Measurements from ENCODE around the gene CUX1.
"Not testable (repeated sequence)": the region's sequence is repeated elsewhere in the genome, so short reads cannot be mapped to it uniquely, and the experiment has no call there.

CUX1 gene

GRCh38 chr7:101854084-101854865, 36.8 kb downstream of the CUX1 start:
- DNase-seq (ENCODE audit: low read depth) = no peak

DNA sequence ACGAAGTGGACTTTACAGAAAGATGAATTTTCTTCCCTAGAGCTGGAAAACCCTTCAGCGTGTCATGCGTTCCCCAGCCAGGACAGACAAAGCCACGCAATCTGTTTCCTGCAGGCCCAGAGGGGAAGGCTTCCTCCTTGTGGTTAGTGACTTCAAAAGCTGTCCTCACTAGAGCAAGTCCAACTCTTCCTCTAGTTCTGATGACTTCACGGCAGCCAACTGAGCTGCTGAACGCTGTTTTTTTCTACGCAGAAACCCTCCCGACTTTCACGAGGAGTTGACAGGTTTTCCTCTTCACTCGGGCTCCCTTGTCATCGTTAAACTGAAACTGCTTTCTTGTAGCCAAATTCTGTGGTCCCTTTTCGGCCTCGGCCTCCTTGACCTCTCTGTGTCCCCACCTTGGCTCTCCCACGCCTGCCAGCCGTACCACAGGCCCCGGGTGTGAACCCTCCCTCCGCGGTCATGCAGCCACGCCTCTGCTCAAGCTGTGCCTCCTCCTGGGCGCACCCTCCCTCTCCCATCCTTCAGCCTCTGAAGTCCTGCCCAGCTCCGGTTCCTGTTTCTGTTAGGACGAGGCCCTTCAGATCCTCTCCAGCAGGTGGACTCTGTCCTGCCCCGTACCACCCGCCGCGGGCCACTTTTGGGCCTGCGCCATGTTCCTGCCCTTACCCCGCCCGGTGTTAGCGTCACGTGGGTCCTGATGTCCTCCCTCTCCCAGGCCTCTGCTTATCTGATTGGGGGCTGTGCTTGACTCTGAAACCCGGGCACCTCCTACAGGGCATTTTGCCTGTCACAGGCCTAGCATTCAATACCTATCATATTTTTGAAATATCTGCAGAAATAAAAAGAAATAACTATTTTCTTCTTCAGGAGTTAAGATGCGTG, 39.3 kb downstream of the CUX1 start:
- peak; percentile 47 for DNase-seq (ENCODE audit: low read depth)

- DNase-seq (ENCODE audit: low read depth) = no peak
Measured at GRCh38 chr7:101857358-101857811, 40.0 kb downstream of the CUX1 start.

DNA sequence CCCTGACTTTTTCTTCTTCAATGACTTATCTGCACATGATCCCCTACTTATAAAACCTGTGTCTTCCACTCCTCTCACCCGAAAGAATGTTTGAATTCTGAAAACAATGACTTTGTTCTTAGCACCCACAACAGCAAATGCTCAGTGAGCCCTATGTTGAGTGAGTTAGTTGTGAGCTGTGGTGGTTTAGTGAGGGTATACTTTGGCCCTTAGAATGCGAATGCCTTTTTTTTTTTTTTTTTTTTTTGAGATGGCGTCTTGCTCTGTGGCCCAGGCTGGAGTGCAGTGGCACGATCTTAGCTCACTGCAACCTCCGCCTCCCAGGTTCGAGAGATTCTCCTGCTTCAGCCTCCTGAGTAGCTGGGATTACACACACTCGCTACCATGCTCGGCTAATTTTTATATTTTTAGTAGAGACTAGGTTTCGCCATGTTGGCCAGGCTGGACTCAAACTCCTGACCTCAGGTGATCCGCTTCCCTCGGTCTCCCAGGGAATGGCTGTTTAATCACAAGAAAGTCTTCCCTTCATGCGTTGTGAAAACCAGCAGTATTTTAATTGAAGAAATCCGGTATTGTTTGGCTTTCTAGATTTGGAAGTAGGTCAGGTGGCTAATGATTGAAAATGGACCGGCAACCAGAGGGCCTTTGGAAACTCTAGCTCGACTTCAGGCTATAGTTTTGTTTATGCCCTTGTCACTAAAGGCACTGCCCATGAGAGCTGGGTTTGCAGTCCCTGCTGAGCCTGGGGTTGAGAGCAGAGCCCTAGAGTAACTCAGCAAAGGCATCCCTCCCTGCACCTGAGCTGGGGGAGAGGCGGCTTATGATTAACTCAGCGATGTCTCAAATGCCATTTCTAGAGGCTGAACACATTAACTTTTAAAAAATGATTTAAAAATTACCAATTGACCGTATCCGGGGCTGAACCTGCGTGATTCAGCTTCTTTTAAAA, 41.3 kb downstream of the CUX1 start:
- no peak for DNase-seq (ENCODE audit: low read depth)

- no peak for DNase-seq (ENCODE audit: low read depth)
Measured at GRCh38 chr7:101859411-101860106, 42.1 kb downstream of the CUX1 start.

DNA sequence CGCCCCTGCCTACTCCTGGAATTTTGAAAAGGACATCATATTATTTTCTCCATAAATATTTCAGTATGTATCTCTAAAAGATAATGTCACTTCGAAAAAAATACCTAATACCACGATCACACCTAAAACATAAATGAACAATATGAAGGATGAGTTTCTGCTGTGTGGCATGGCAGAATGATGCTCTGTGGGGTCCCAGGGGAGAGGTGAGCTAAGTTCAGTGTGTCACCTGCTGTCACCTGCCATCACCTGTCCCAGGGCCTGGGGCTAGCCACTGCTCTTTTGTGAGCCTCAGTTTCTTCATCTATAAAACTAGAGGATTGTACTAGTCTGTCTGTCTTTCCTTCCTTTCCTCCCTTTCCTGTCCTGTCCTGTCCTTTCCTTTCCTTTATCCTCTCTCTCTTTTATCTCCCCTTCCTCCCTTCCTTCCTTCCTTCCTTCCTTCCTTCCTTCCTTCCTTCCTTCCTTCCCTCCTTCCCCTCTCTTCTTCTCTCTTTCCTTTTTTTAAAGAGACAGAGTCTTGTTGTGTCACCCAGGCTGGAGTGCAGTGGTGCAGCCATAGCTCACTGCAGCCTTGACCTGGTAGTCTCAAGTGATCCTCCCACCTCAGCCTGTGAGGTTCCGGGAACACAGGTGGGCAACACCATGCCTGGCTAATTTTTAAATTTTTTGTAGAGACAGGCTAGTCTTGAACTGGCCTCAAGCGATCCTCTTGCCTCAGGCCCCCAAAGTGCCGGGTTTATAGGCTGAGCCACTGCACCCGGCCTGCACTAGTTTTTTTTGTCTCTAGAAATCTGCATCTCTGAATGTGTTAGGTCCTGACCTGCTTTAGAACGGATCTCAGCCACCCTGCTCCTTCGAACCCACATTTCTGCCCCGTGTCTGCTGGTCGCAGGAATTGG, 43.1 kb downstream of the CUX1 start:
- DNase-seq (ENCODE audit: low read depth) = no peak

DNA sequence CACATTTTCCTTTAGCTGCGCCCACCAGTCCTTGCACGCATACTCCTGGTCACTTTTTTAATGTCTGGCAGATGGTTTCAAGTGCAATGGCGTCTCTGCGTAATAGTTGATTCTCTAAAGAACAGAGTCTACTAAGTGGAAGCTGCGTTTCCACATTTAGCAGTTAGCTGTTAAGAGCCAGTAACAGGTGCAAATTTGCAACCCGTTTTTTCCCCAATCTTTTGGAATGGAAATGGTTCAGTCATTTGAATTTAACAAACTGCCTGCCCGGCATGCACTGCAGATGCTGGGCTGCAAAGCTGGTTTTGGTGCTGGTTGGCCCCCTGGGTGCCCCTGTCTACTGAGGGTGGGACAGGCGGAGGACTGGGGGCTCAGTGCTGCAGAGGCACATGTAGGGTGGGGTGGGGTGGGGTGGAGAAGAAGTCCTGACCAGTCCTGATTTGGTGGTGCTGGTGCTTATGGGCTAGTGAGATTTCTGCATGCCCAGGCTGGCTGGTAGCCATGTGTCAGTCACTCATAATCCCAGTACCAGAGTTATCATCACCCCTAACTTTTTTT, 43.9 kb downstream of the CUX1 start:
- no peak for DNase-seq (ENCODE audit: low read depth)

- DNase-seq (ENCODE audit: low read depth) = no peak
Measured at GRCh38 chr7:101862280-101863220, 45.1 kb downstream of the CUX1 start.

GRCh38 chr7:101863598-101863997, 46.2 kb downstream of the CUX1 start:
- no peak for DNase-seq (ENCODE audit: low read depth)

GRCh38 chr7:101864039-101864438, 46.6 kb downstream of the CUX1 start:
- no peak for DNase-seq (ENCODE audit: low read depth)

DNA sequence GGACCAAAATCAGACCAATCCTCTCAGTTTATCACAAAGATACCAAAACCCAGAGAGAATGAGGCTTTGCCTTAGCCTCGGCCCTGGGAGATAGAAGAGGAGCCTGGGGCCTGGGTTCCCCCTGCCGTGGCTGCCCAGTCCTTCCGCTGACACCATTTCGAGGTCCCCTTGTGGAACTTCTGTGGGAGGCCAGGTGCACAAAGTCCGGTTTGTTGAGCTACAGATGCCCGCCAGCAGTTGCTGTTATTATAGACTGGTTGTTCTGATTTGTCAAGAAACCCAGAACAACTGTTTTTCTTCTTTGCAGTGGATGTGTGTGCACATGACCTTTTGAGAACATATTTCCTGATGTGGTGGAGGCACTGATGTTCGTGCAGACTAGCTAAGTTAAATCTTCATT, 47.6 kb downstream of the CUX1 start:
- DNase-seq (ENCODE audit: low read depth) = no peak

GRCh38 chr7:101865455-101865854, 48.0 kb downstream of the CUX1 start:
- DNase-seq (ENCODE audit: low read depth) = no peak

GRCh38 chr7:101866328-101866727, 48.9 kb downstream of the CUX1 start:
- no peak for DNase-seq (ENCODE audit: low read depth)

- DNase-seq (ENCODE audit: low read depth) = no peak
Measured at GRCh38 chr7:101867265-101867664, 49.8 kb downstream of the CUX1 start.

DNA sequence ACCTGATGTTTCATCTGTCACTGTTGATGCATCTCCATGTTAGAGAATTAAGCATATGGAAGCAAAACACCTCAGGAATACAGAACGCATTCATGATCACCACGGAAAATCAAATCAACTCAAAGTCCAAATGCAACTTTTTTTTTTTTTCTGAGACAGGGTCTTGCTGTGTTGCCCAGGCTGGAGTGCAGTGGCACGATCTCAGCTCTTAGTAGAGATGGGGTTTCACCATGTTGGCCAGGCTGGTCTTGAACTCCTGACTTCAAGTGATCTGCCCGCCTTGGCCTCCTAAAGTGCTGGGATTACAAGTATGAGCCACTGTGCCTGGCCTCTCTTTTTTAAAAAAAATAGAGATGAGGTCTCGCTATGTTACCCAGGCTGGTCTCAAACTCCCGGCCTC, 50.3 kb downstream of the CUX1 start:
- not testable (repeated sequence) for DNase-seq (ENCODE audit: low read depth)

- DNase-seq (ENCODE audit: low read depth) = no peak
Measured at GRCh38 chr7:101868191-101868950, 50.9 kb downstream of the CUX1 start.

GRCh38 chr7:101869026-101869900, 51.8 kb downstream of the CUX1 start:
- no peak for DNase-seq (ENCODE audit: low read depth)

Measured in stimulated activated CD8-positive, alpha-beta memory T cell treated with anti-CD3 and anti-CD28 coated beads, Interleukin-12 subunit alpha, Interleukin-12 subunit beta, amount 100 ng/mL, for 1 hour (primary cell).